Large intestine (tissue), 3 donors: ENCODE measurements around the gene DISP2. TPM values are rescaled to one million over a fixed set of nuclear protein-coding genes. Genes with fewer than 3 reads are reported as not detected.
A peak's percentile ranks its signal among the peaks of the same experiment; 100 is the strongest.

ENCODE experiments used
- DNase-seq, 2 donors: peaks; one replicate each; pipeline versions ENCODE4 v3.0.0 to v3.0.0-alpha.2; 2013
- H3K27ac ChIP-seq: one replicate; pipeline ENCODE4 v1.5.1; 2013; ENCODE audit warnings: low read length
- H3K27me3 ChIP-seq: 2 replicates; pipeline ENCODE4 v1.6.1; 2013; ENCODE audit warnings: low read length; ENCODE audit not compliant: control insufficient read depth, insufficient read depth
- H3K36me3 ChIP-seq: 2 replicates; pipeline ENCODE4 v1.6.1; 2013; ENCODE audit warnings: low read length; ENCODE audit not compliant: control insufficient read depth, insufficient read depth
- H3K4me1 ChIP-seq: one replicate; pipeline ENCODE4 v1.6.1; 2013; ENCODE audit warnings: low read length; ENCODE audit not compliant: control insufficient read depth, insufficient read depth
- H3K4me3 ChIP-seq: one replicate; pipeline ENCODE4 v1.5.1; 2013; ENCODE audit warnings: low read length
- H3K9me3 ChIP-seq: one replicate; pipeline ENCODE4 v1.6.1; 2013; ENCODE audit warnings: mild to moderate bottlenecking, low read depth, low read length, moderate library complexity; ENCODE audit not compliant: control insufficient read depth
- WGBS: methylation state at CpG from one replicate; pipeline ENCODE4 v1.1.5; 2013; ENCODE audit warnings: low lambda C conversion rate; ENCODE audit not compliant: insufficient coverage; 5-methylcytosine and 5-hydroxymethylcytosine counted together
- polyA plus RNA-seq: library from polyadenylated mRNA; unstranded; fragments of 120-200 nt; gene quantifications from one replicate; pipeline ENCODE4 v1.2.1, GENCODE V29; 2013

Gene DISP2
- polyA plus RNA-seq, 1 donor: 4.6 TPM

DNA sequence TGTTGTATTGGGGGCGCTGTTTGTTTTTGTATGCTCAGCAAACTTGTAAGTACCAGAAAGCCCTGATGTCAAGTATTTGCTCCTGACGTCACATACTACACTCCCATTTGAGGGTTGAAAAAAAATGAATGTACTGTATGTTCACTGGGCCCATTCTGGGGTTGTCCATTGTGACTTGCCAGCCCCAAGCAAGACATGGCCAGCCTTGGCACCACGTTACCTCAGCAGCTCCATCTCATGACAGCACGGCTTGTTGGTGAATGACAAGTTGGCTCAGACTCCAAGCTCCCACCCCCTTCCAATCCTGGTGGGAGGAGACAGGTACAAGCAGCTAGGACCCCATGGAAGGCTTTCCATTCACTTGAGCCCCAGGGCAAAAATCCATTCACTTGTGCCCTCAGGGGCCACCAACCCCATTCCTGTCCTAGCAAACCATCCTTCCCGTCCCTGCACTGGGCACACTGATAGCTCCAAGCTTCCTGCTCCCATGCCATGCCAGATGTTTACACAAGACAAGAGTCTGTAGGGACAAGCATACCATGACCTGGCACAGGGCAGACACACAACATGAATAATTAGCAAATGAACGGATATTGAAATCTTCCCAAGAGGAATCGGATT is 5.6 kb upstream of the DISP2 start:
- Histone ChIP-seq H3K4me3 (peak overlapping the region; percentile 68), H3K27ac (peak overlapping the region; percentile 99), H3K27me3 (no peaks in the 10 kb centered on the region), H3K4me1 (peaks cover 65% of the 10 kb centered on the region), H3K36me3 (peaks cover 33% of the 10 kb centered on the region), H3K9me3 (no peaks in the 10 kb centered on the region)
- peak in 1 of 2 donors; percentile 65 for DNase-seq
- no CpG with 5 or more reads among the region's 7 CpGs for WGBS

DNA sequence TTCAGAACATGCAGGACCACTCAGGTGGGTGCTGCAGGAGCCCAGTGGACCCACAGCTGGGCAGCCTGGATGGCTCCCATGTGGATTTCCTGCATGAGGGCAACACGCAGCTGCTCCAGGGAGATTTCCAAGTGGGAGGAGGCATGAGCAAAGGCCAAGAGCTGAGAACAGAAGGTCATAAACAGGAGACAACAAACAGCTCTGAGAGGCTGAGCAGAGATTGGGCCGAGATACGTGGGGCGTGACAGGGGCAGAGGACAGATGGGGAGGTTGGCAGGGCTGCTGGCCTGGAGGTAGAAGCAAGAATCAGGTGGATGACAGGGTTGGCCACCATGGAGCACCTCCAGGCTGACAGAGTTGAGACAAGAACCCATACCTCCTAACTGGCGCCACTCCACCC is 4.3 kb upstream of the DISP2 start:
- no CpG with 5 or more reads among the region's 5 CpGs for WGBS
- Histone ChIP-seq H3K4me1 (peaks cover 60% of the 10 kb centered on the region), H3K27ac (peak overlapping the region; percentile 99), H3K36me3 (peaks cover 33% of the 10 kb centered on the region), H3K4me3 (peak overlapping the region; percentile 68), H3K27me3 (no peaks in the 10 kb centered on the region), H3K9me3 (no peaks in the 10 kb centered on the region)
- peak; percentile 90 to 95 for DNase-seq

DNA sequence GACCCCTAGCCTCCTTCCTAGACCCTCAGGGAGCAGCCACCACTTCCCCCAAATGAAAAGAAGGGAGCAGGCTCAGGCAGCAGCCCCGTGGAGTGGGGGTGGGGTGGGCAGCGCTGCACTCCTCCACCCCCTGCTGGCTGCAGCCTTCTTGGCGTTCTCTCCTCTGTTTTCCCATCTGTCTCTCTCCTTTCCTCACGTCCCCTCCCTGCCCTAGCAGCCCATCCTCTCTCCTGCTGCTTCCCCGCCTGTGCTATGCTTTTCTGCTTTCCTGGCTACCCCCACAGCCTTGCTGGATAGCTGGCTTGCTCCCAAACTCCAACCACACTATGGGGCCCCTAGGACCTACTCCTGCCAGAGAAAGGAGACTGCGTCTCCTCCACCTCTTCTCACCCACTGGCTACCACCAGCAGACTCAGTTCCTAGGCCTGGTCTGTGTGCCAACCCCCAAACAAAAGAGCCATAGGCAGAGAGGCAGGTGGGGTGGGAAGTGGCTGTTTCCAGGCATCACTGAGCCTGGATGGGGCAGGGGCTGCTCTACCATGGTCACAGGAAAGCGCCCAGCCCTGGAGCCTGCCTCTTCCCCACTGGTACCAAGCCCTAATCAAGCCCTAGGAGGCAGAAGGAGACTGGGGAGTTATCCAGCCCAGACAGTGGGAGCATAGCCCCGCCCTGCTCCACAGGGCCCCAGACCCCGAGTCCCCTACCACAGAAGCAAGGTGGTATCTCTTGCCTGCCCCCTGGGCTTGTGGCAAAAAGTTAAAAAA is 3.4 kb upstream of the DISP2 start:
- WGBS: 20% methylated on average over 3 of the region's 9 CpGs
- H3K4me1 ChIP-seq: peaks cover 52% of the 10 kb centered on the region
- peak overlapping the region; percentile 21 for H3K4me3 ChIP-seq
- H3K27me3 ChIP-seq: no peaks in the 10 kb centered on the region
- peak overlapping the region; percentile 63 for H3K27ac ChIP-seq
- no peaks in the 10 kb centered on the region for H3K9me3 ChIP-seq
- no peak for DNase-seq
- peaks cover 33% of the 10 kb centered on the region for H3K36me3 ChIP-seq

DNA sequence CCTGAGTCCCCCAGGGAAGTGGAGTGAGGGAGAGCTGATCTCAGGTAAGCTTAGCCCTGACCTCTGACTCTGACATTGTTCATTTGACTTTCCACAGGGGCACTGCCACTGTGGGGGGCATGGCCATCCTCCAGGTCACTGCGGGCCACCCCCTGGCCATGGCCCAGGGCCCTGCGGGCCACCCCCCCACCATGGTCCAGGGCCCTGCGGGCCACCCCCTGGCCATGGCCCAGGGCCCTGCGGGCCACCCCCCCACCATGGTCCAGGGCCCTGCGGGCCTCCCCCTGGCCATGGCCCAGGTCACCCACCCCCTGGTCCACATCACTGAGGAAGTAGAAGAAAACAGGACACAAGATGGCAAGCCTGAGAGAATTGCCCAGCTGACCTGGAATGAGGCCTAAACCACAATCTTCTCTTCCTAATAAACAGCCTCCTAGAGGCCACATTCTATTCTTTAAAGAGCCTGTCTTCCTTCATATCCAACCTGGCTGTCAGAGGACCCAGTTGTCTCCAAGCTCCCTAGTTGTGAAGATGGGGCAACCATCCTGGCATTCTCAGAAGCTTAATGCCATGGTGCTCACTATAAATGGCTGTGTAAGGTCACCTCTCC is 1.9 kb upstream of the DISP2 start:
- WGBS: no CpG with 5 or more reads among the region's 5 CpGs
- H3K27me3 ChIP-seq: no peaks in the 10 kb centered on the region
- peaks cover 33% of the 10 kb centered on the region for H3K36me3 ChIP-seq
- H3K9me3 ChIP-seq: no peaks in the 10 kb centered on the region
- no peak for DNase-seq
- no peak overlapping the region for H3K4me3 ChIP-seq
- H3K4me1 ChIP-seq: peaks cover 42% of the 10 kb centered on the region
- H3K27ac ChIP-seq: no peak overlapping the region

DNA sequence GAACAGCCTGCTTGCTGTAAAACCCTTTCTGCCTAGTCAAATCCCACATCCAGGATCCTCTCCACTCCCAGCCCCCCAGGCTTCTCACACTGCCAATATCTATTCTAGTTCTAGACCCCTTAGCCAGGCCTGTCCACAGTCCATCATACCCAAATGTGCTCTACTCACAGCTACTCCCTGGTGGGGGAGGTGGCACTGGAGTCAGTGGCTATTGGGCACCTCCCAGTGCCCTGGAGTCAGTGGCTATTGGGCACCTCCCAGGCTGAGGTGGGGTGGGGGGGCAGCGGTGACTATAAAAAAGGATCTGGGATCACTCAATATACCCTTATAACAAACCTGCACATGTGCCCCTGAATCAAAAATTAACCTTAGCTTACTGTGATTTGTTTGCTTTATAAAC is 773 bp upstream of the DISP2 start:
- Histone ChIP-seq H3K27me3 (no peaks in the 10 kb centered on the region), H3K36me3 (peaks cover 33% of the 10 kb centered on the region), H3K9me3 (no peaks in the 10 kb centered on the region), H3K27ac (peak overlapping the region; percentile 81), H3K4me3 (no peak overlapping the region), H3K4me1 (peaks cover 42% of the 10 kb centered on the region)
- DNase-seq: no peak
- WGBS: no CpG with 5 or more reads among the region's 1 CpG

DNA sequence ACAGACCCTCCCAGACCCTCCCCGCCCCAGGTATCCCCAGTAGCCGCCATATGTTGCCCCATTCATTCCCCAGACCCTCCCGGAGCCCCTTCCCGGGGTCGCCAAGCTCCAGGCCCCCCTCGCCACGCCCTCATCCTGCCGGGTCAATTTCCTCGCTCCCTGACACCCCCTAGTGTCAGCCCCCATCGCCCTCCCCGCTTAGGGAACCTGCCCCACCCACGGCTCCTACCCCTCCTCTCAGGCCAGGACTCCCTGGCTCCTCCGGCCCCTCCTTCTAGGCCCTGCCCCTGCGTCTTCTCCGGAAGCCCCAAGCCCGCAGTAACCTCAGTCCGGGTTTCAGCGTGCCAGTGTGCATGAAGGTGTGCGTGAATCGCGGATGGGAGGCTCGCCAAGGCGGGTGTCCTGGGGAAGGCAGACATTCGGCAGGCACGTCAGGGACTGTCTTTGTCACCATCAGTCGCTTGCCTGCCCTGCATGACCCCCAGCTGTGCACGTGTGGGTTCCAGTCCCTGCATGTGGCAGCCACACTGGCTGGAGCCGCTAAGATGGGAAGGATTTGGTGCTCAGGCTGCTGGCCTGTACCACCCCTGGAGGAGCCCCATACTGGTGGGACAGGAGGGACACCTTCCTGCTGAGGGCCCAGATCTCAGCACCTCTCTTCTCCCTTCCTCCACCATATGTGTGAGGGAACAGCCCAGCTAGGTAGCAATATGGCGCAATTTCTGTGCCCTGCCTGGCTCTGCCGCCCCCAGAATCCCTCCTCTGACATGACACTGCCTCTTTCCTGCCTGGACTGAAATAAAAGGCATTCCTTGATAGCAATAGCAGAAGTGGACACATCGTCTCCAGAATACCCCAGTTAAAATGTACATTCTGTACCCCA is 693 bp downstream of the DISP2 start:
- Histone ChIP-seq H3K27me3 (no peaks in the 10 kb centered on the region), H3K27ac (no peak overlapping the region), H3K36me3 (peaks cover 28% of the 10 kb centered on the region), H3K4me1 (peaks cover 42% of the 10 kb centered on the region), H3K4me3 (peak overlapping the region; percentile 42), H3K9me3 (no peaks in the 10 kb centered on the region)
- no peak for DNase-seq
- no CpG with 5 or more reads among the region's 31 CpGs for WGBS

DNA sequence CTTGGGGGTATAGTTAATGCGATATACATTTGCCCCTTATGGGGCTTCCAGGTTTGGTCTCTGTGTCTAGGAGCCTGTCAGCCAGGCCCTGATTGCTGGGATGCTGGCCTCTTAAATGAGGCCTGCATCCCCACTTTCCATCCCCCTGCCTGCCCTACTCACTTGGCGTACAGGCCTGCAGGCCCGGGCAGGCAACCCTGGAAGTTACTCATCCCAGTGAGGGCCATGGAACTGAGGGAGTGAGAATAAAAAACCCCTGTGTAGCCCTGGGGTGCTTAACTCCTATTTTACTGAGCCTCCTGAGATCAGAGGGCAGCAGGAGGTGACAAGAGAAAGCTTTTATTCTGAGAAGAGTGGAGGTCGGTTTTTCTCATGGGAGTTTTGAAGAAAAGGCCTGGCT is 2.0 kb downstream of the DISP2 start:
- WGBS: no CpG with 5 or more reads among the region's 4 CpGs

DNA sequence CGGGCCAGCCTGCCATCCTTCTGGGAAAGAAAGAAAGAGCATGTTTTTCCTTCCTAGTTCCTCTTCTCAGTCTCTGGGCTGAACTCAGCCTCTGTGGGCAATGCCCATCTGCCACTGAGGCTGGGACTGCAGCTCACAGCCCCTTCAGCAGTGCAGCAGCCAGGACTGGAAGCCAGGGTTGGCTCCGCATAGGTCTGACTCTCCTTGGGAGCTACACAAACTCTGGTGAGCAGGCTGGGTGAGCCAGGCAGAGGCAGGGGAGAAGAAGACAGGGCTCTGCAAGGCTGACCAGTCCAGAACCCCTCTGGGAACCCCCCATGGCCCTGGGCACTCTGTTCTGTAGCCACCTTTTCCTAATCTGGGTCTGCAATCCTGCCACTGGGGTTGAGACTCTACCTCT is 3.6 kb downstream of the DISP2 start:
- H3K4me1 ChIP-seq: peaks cover 16% of the 10 kb centered on the region
- H3K4me3 ChIP-seq: no peak overlapping the region
- WGBS: no CpG with 5 or more reads among the region's 2 CpGs
- no peaks in the 10 kb centered on the region for H3K27me3 ChIP-seq
- no peaks in the 10 kb centered on the region for H3K9me3 ChIP-seq
- no peak overlapping the region for H3K27ac ChIP-seq
- no peak for DNase-seq
- peaks cover 4% of the 10 kb centered on the region for H3K36me3 ChIP-seq

More for the DNA sequence above, 2.0 kb downstream of the DISP2 start:
- Histone ChIP-seq H3K4me3 (no peak overlapping the region), H3K4me1 (peaks cover 29% of the 10 kb centered on the region), H3K36me3 (peaks cover 17% of the 10 kb centered on the region), H3K27me3 (no peaks in the 10 kb centered on the region), H3K9me3 (no peaks in the 10 kb centered on the region), H3K27ac (no peak overlapping the region)
- DNase-seq: no peak

DNA sequence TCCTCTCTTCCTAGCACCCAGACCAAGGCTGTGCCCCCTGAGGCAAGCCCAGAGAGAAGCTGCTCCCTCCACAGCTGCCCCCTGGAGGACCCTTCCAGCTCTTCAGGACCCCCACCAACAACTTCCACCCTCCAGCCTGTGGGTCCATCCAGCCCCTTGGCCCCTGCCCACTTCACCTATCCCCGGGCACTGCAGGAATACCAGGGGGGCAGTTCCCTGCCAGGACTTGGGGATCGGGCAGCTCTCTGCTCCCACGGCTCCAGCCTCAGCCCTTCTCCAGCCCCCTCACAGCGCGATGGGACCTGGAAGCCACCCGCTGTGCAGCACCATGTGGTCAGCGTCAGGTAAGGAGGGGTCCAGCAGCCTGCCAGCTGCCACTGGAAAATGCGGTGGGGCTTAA is 5.6 kb downstream of the DISP2 start:
- no peak for DNase-seq
- no CpG with 5 or more reads among the region's 8 CpGs for WGBS
- Histone ChIP-seq H3K4me1 (peaks cover 12% of the 10 kb centered on the region), H3K27ac (no peak overlapping the region), H3K27me3 (no peaks in the 10 kb centered on the region), H3K9me3 (peaks cover 4% of the 10 kb centered on the region), H3K36me3 (no peaks in the 10 kb centered on the region), H3K4me3 (no peak overlapping the region)

DNA sequence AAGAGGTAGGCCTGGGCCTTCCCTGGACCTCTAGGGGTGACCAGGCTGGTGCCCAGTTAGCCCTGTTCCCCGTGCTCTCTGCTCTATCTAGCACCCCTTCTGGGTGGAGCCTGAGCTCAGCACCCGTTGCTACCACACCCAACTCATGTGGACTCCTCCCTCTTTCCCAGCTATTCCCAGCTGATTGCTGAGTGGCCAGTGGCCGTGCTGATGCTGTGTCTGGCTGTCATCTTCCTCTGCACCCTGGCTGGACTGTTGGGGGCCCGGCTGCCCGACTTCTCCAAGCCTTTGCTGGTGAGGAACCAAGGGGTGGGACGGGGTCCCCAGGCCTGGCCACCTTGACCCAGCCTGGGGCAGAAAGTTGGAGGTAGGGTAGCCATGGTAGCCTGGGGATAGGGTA is 6.2 kb downstream of the DISP2 start:
- Histone ChIP-seq H3K4me1 (peaks cover 11% of the 10 kb centered on the region), H3K9me3 (peaks cover 4% of the 10 kb centered on the region), H3K27me3 (no peaks in the 10 kb centered on the region), H3K27ac (no peak overlapping the region), H3K4me3 (no peak overlapping the region), H3K36me3 (no peaks in the 10 kb centered on the region)
- no CpG with 5 or more reads among the region's 6 CpGs for WGBS
- DNase-seq: no peak
